Retinal pigment epithelial cell (primary cell): Measurements from ENCODE around the gene KCNH6.
A peak's percentile ranks its signal among the peaks of the same experiment; 100 is the strongest.

Experiments used
- DNase-seq: peaks from one replicate; pipeline ENCODE4 v3.0.0-alpha.2; 2010; ENCODE audit warnings: low read depth
- H3K4me3 ChIP-seq: 2 replicates; pipeline ENCODE4 v1.5.1; 2011; ENCODE audit warnings: mild to moderate bottlenecking, low read length, control low read depth, moderate library complexity
- CTCF ChIP-seq: conservative IDR thresholded peaks from 2 replicates; pipeline ENCODE4 v1.5.1; 2011; ENCODE audit warnings: low read depth, low read length, control low read depth, inconsistent platforms

The KCNH6 gene

GRCh38 chr17:63561819-63562218, 38.7 kb downstream of the KCNH6 start:
- TF ChIP-seq CTCF = no peak

DNA sequence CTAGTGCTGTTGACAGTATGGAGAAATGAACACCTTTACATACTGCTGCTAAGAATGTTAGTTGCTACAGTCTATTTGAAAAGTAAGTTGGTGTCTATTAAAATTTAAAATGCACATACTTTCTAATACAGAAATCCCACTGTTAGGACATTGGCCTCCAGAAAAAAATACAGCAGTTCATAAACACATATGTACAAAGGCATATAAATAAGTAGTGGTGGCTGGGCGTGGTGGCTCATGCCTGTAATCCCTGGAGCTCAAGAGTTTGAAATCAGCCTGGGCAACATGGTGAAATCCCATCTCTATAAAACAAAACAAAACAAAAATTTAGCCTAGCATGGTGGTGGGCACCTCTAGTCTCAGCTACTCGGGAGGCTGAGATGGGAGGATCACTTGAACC, 40.2 kb downstream of the KCNH6 start:
- no peak overlapping the region for H3K4me3 ChIP-seq
- TF ChIP-seq CTCF = no peak
- no peak for DNase-seq

More at GRCh38 chr17:63561819-63562218, 38.7 kb downstream of the KCNH6 start:
- no peak overlapping the region for H3K4me3 ChIP-seq
- no peak for DNase-seq

DNA sequence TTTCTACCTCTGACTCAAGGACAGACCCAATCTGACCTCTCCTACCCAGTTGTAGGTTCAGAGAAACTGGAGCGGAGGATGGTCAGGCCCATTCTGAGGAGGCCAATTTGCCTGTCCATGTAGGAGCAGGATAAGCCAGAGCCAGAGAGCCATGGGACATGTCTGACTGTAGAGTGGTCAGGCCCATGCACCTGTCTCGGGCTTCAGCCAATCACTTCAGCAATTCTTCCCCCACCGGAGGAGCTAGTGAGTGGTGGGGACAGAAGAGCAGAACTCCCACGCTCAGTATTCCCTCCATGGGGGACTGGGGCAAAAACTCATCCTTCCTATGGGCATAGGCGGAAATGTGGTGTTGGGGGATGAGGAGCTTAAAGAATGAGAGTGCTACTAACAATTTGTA, 41.4 kb downstream of the KCNH6 start:
- DNase-seq = no peak
- H3K4me3 ChIP-seq = no peak overlapping the region
- TF ChIP-seq CTCF = no peak

DNA sequence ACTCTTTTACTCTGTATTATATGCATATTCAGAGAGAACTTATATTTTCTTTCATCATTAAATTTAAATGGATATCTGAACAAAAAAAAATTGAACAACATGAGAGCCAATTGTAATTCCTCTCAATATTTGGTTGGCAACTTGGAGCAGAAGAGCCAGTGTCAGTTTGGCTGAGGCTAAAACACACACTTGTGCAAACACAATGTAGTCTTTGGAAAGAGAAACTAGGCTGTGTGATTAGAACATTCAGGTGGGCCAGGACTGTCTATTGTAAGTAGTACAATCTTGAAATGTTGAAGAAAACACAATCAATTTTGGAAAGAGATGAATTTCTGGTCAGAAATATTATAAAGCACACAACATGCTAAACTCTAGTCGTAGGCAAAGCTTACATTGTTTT, 44.1 kb downstream of the KCNH6 start:
- DNase-seq = no peak
- H3K4me3 ChIP-seq = no peak overlapping the region
- no peak for TF ChIP-seq CTCF

DNA sequence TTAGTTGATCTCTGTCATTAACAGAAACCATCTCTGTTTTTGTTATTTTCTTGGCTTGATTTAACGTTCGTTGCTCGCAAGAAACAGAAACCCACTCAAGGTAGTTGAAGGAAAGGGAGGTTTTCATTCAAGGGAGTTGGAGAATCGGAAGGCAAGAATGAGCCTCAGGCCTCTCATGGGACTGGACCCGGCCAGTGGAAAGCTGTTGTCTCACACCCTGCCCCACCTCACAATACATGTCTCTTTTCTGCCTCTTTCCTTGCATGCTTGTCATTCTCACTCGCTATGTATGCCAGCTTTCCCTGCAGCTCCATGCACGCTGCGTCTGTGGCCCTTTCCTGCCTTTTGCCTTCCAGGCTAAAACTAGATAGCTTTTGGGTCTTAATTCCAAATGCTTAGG, 45.4 kb downstream of the KCNH6 start:
- H3K4me3 ChIP-seq = no peak overlapping the region
- no peak for TF ChIP-seq CTCF
- DNase-seq = no peak

- TF ChIP-seq CTCF = no peak
Observed at GRCh38 chr17:63571632-63572310, 48.6 kb downstream of the KCNH6 start.

GRCh38 chr17:63573634-63574033, 50.5 kb downstream of the KCNH6 start:
- peak; percentile 42 for TF ChIP-seq CTCF
- DNase-seq = no peak
- no peak overlapping the region for H3K4me3 ChIP-seq

More at GRCh38 chr17:63571632-63572310, 48.6 kb downstream of the KCNH6 start:
- DNase-seq = no peak
- no peak overlapping the region for H3K4me3 ChIP-seq
